Measurements from ENCODE around the gene BCL10.

DNA sequence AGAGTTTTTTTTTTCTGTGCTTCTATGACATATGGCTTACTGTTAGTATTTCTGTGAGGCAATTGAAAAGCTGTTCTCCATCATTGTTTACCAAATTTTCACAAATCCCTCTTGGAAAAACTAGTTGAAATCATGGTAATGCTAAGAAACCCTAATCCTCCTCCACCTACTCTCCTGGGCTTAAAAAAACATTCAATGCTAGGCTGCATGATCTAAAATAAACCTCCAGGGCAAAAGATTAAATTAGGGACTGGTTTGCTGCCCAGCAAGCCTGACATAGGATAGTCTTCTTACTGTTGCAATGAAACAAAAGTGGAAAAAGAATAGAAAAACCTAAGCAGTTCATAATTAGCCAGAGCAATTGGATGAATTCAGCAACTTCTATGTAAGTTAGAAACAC lies 33.1 kb downstream of the BCL10 start:
- TF ChIP-seq EP300 (IDR thresholded peaks at IDR 0.05; ENCODE audit: borderline replicate concordance), result no peak
- no peak for TF ChIP-seq CEBPB (IDR thresholded peaks at IDR 0.05)
- TF ChIP-seq, protein P1, sequence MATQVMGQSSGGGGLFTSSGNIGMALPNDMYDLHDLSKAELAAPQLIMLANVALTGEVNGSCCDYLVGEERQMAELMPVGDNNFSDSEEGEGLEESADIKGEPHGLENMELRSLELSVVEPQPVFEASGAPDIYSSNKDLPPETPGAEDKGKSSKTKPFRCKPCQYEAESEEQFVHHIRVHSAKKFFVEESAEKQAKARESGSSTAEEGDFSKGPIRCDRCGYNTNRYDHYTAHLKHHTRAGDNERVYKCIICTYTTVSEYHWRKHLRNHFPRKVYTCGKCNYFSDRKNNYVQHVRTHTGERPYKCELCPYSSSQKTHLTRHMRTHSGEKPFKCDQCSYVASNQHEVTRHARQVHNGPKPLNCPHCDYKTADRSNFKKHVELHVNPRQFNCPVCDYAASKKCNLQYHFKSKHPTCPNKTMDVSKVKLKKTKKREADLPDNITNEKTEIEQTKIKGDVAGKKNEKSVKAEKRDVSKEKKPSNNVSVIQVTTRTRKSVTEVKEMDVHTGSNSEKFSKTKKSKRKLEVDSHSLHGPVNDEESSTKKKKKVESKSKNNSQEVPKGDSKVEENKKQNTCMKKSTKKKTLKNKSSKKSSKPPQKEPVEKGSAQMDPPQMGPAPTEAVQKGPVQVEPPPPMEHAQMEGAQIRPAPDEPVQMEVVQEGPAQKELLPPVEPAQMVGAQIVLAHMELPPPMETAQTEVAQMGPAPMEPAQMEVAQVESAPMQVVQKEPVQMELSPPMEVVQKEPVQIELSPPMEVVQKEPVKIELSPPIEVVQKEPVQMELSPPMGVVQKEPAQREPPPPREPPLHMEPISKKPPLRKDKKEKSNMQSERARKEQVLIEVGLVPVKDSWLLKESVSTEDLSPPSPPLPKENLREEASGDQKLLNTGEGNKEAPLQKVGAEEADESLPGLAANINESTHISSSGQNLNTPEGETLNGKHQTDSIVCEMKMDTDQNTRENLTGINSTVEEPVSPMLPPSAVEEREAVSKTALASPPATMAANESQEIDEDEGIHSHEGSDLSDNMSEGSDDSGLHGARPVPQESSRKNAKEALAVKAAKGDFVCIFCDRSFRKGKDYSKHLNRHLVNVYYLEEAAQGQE (IDR thresholded peaks at IDR 0.05; ENCODE audit: low read depth), result no peak
- TF ChIP-seq RAD21 (IDR thresholded peaks at IDR 0.05; ENCODE audit: low read depth), result no peak
- TF ChIP-seq TEAD4 (IDR thresholded peaks at IDR 0.05), result no peak
- no peak for TF ChIP-seq YY1 (IDR thresholded peaks at IDR 0.05; ENCODE audit: low read depth)
- no peak for TF ChIP-seq FOXM1 (IDR thresholded peaks at IDR 0.05; ENCODE audit: borderline replicate concordance, low read depth)
- TF ChIP-seq ZBTB7A (IDR thresholded peaks at IDR 0.05; ENCODE audit: low read depth), result no peak
- TF ChIP-seq TCF12 (IDR thresholded peaks at IDR 0.05; ENCODE audit: low read depth), result no peak
- no peak for TF ChIP-seq TAF1 (IDR thresholded peaks at IDR 0.05; ENCODE audit: low read depth)
- no peak for TF ChIP-seq EGR1 (IDR thresholded peaks at IDR 0.05)
